Ectodermal cell (in vitro differentiated cells): ENCODE data around the gene SIPA1.
A peak's percentile ranks its signal among the peaks of the same experiment; 100 is the strongest.
"Not testable (repeated sequence)": the region's sequence is repeated elsewhere in the genome, so short reads cannot be mapped to it uniquely, and the experiment has no call there.

ENCODE experiments used
- H3K27ac ChIP-seq: 2 replicates; pipeline ENCODE4 v1.7.0; 2013; ENCODE audit warnings: mild to moderate bottlenecking, low read depth, low read length; ENCODE audit not compliant: insufficient read depth, poor library complexity, severe bottlenecking
- H3K27me3 ChIP-seq: 2 replicates; pipeline ENCODE4 v1.7.0; 2013; ENCODE audit warnings: mild to moderate bottlenecking, low read length; ENCODE audit not compliant: insufficient read depth, control insufficient read depth, poor library complexity, severe bottlenecking
- H3K36me3 ChIP-seq: one replicate; pipeline ENCODE4 v1.7.0; 2013; ENCODE audit warnings: low read length; ENCODE audit not compliant: control insufficient read depth, insufficient read depth
- H3K4me1 ChIP-seq: one replicate; pipeline ENCODE4 v1.7.0; 2013; ENCODE audit warnings: low read length; ENCODE audit not compliant: control insufficient read depth, insufficient read depth
- H3K4me3 ChIP-seq: 2 replicates; pipeline ENCODE4 v1.7.0; 2013; ENCODE audit warnings: low read depth, low read length, control low read depth; ENCODE audit not compliant: insufficient read depth
- H3K9me3 ChIP-seq: 2 replicates; pipeline ENCODE4 v1.7.0; 2013; ENCODE audit warnings: mild to moderate bottlenecking, low read length, moderate library complexity; ENCODE audit not compliant: control insufficient read depth
- WGBS, 2 experiments: methylation state at CpG; one replicate each; pipeline ENCODE4 v1.1.7; 2013; ENCODE audit warnings: missing lambda C conversion rate in 2 of 2; 5-methylcytosine and 5-hydroxymethylcytosine counted together

The SIPA1 gene

DNA sequence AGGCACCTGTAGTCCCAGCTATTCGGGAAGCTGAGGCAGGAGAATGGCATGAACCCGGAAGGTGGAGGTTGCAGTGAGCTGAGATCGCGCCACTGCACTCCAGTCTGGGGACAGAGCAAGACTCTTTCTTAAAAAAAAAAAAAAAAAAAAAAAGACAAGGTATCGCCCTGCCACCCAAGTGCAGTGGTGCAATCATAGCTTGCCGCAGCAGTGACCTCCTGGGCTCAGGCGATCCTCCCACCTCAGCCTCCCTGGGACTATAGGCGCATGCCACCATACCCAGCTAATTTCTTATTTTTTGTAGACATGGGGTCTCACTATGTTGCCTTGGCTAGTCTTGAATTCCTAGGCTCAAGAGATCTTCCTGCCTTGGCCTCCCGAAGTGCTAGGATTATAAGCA is 23.0 kb downstream of the SIPA1 start:
- H3K4me3 ChIP-seq, H3K27ac ChIP-seq, H3K27me3 ChIP-seq, H3K9me3 ChIP-seq, H3K4me1 ChIP-seq: not testable (repeated sequence)
- peaks cover 29% of the 10 kb centered on the region for H3K36me3 ChIP-seq
- 91 to 95% methylated on average over 9 of the region's 9 CpGs for WGBS, 2 experiments

DNA sequence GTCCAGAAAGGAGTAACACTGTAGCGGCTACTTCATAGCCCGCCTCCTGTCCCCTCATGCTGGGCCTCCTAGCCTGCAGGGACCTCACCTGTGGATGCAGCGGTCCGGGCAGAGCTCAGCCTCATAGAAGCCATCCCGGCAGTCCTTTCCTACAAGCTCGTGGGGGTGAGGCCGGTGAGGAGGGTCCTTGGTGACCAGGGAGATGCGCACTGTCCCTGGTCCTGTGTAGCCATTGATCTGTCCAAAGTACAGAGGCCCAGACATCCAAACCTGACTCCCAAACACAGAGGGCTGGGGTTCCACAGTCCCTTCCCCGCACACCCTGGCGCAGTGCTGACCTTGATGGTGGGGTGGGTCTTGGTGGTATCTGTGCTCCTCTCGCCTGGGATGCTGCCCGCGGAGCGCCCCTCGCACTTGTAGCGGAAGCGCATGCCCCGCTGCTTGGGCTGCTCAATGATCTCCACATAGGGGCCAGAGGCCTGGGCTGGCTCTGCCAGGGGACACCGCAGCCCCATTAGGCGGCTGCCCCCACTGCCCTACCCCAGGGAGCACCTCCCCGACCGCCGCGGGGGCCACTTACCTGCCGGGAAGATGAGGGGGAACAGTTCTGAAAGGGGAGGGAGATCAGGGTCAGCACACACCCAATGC is 23.8 kb downstream of the SIPA1 start:
- Histone ChIP-seq H3K4me1 (peaks cover 4% of the 10 kb centered on the region), H3K27me3 (no peaks in the 10 kb centered on the region), H3K27ac (no peak overlapping the region), H3K9me3 (no peaks in the 10 kb centered on the region), H3K4me3 (peak overlapping the region; percentile 93), H3K36me3 (peaks cover 26% of the 10 kb centered on the region)
- WGBS, 2 experiments = 78 to 79% methylated on average over 25 of the region's 25 CpGs

DNA sequence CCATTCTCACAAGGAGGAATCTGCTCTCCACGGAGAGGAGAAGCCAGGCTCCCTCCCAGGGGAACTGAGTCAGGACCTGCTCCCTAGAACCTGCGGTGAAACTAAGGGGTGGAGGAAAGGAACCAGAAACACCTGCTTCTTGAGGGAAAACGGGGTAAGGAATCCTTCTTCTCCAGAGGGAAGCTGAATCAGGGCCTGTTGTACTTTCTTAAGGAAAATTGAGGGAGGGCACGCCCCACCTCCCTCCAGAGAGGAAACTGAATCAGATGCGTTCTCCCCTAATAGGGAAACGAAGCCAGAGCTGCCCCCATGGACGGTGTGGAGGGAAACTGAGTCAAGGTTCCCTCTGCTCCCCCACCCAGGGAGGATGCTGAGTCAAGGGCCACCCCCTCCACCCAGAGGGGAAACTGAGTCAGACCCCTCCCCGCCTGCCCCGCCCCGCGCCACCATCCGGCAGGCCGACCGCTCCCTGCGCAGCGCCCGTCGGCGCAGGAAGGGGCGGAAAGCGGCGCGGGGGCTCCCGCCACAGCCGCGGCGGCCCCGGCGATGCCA is 24.4 kb downstream of the SIPA1 start:
- Histone ChIP-seq H3K36me3 (peaks cover 21% of the 10 kb centered on the region), H3K4me1 (peaks cover 4% of the 10 kb centered on the region), H3K4me3 (peak overlapping the region; percentile 93), H3K27ac (peak overlapping the region; percentile 6), H3K27me3 (no peaks in the 10 kb centered on the region), H3K9me3 (no peaks in the 10 kb centered on the region)
- WGBS, 2 experiments = 1% methylated on average over 29 of the region's 29 CpGs

DNA sequence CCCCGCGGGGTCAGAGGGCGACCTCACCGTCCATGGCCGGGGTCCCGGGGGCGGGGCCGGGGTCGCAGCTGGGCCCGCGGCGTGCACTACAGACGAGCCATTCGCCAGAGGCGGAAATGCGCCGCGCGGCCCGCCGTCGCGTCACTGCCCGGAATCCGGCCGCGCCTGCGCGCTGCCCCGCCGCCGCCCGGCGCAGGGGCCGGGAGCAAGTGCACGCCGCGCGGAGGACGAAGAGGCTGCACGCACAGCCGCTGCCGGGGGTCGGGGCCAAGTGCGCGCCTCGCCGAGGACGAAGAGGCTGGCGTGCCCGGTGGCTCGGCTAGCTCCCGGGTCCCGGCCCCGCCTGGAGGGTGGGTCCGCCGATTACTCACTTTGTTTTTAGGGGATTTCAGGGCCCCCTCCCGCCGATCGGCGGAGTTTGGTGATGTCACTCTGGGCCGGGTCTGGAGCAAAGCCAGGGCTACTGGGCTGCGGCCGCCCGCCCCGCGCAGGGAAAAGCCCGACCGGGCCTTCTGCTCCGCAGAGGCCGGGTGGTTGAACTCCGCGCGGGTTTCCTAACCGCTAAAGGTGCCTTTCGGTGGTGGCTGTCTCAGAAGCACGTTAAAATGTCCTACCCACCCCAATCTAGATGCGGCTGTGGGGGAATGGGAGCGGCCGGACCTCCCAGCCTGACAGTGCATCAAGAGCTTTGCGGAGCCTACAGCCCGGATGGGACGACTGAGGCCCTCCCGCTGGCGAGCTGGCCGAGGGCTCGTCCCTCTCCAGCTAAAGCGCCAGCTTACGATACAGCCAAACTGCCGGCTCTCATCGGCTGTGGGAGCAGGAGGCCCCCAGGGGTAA is 25.1 kb downstream of the SIPA1 start, which contains the start of gene RELA:
RELA (minus strand) TSS at position 118 of the 840 bp plus-strand sequence; CDS start at position 34, 84 bp downstream.
- H3K4me1 ChIP-seq = peaks cover 4% of the 10 kb centered on the region
- 0% methylated on average over 91 of the region's 91 CpGs for WGBS, 2 experiments

DNA sequence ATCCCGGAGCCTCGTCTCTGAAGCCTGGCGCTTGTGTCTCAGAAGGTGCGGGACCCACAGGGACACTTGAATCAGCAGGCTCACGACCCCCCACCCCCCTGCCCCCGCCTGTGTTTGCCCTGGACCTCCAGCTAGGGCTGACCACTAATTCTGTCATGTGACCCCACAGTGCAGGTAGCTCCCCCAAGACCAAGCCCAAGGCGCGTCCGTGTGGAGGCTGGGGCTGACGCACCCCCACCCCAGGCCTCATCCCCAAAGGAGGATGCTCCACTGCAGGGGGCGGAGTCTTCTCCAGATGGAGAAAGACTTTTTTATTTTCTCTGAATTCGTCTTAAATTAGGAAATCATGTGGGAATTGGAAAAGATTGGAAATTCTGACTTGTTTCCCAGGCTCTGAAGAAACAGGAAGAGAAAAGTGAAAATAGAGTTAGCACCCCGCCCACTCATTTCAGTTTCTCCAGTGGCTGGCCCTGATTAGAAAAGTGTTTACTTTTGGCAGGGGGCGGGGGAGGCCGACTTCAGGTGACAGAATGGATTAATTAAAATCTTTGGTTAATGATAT is 25.8 kb downstream of the SIPA1 start:
- peak overlapping the region; percentile 93 for H3K4me3 ChIP-seq
- H3K4me1 ChIP-seq = peaks cover 4% of the 10 kb centered on the region
- H3K27me3 ChIP-seq = no peaks in the 10 kb centered on the region
- peak overlapping the region; percentile 89 for H3K27ac ChIP-seq
- H3K36me3 ChIP-seq = peaks cover 9% of the 10 kb centered on the region
- 15 to 22% methylated on average over 14 to 15 of the region's 15 CpGs for WGBS, 2 experiments
- H3K9me3 ChIP-seq = no peaks in the 10 kb centered on the region

More for the DNA sequence above, 25.1 kb downstream of the SIPA1 start, which contains the start of gene RELA:
- Histone ChIP-seq H3K36me3 (peaks cover 16% of the 10 kb centered on the region), H3K9me3 (no peaks in the 10 kb centered on the region), H3K27ac (peak within 1 kb of the TSS; percentile 89), H3K27me3 (no peaks in the 10 kb centered on the region), H3K4me3 (peak within 1 kb of the TSS; percentile 93)

DNA sequence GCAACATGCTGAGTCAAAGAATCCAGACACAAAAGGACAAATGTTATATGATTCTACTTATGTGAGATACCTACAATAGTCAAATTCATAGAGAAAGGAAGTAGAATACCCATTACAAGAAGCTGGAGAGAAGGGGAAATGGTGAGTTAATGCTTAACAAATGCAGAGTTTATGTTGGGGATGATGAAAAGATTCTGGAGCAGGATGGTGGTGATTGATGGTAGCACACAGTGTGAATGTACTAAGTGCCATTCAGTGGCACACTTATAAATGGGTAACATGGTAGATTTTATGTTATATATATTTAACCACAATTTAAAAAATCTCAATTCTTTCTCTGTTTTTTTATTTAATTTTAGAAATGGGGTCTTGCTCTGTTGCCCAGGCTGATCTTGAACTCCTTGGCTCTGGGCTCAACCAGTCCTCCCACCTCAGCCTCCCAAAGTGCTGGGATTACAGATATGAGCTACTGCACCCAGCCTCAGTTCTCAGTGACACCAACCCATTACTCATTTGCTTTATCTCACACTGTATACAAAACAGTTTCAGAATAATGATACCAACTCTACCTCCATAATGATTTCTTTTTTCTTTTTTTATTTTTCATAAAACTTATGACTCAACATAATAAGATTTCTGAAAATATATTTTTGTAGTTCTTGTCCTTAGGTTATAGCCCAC is 34.4 kb downstream of the SIPA1 start:
- H3K36me3 ChIP-seq = no peaks in the 10 kb centered on the region
- no peaks in the 10 kb centered on the region for H3K4me1 ChIP-seq
- H3K27me3 ChIP-seq = no peaks in the 10 kb centered on the region
- H3K4me3 ChIP-seq = no peak overlapping the region
- H3K27ac ChIP-seq = no peak overlapping the region
- no peaks in the 10 kb centered on the region for H3K9me3 ChIP-seq

DNA sequence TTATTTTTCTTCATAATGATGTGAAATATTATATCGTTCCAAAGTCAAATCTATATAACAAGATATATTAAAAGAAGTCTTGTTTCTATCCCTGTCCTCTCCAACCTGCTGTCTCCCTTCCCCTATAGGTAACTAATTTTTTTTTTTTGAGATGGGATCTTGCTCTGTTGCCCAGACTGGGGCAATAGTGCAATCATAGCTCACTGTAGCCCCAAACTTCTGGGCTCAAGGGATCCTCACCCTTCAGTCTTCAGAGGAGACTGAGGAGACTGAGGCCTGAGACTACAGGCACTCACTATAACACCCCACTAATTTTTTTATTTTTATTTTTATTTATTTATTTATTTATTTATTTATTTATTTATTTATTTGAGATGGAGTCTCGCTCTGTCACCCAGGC is 35.1 kb downstream of the SIPA1 start:
- WGBS, 2 experiments = 100% methylated on average over 1 of the region's 2 CpGs; no CpG with 5 or more reads in 1 of the 2 experiments
- no peaks in the 10 kb centered on the region for H3K4me1 ChIP-seq

DNA sequence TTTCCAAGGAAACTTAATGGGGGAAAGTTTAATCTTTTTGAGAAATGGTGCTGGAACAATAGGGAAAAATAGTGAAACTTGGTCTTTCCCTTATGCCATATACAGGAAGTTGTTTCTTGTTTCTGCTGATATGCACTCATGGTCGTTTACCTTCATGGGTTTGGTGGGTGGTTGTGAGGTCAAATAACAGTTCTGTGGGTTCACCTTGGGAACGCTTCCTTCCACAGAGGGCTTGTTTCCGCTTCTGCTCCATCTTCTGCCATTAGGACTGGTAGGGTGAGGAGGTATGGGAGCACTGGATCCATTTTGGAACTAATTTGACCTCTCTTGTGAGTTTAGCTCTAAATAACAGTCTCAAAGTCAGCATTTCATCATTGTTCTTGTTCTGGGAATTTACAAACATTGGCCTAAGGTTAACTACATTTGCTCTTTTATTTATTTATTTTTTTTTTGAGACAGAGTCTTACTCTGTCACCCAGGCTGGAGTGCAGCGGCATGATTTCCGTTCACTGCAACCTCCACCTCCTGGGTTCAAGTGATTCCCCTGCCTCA is 42.4 kb downstream of the SIPA1 start:
- WGBS, 2 experiments = 81 to 87% methylated on average over 5 of the region's 5 CpGs
- Histone ChIP-seq H3K4me1 (no peaks in the 10 kb centered on the region), H3K4me3 (no peak overlapping the region), H3K27ac (no peak overlapping the region), H3K36me3 (no peaks in the 10 kb centered on the region), H3K9me3 (no peaks in the 10 kb centered on the region), H3K27me3 (no peaks in the 10 kb centered on the region)

More for the DNA sequence above, 35.1 kb downstream of the SIPA1 start:
- Histone ChIP-seq H3K27ac (no peak overlapping the region), H3K9me3 (no peaks in the 10 kb centered on the region), H3K4me3 (no peak overlapping the region), H3K36me3 (no peaks in the 10 kb centered on the region), H3K27me3 (no peaks in the 10 kb centered on the region)

DNA sequence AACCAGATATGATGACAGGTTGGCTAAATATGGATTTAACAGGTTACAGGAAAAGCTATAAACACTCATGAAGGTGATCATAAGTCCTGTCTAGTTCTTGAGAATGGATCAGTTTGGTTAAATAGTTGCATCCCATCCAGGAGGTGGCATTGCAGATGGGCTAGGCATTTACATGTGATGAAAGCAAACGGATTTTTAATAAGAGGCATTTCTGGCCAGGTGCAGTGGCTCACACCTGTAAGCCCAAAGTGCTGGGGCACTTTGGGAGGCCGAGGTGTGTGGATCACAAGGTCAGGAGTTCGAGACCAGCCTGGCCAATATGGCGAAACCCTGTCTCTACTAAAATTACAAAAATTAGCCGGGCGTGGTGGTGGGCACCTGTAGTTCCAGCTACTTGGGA is 45.6 kb downstream of the SIPA1 start:
- not testable (repeated sequence) for H3K27ac ChIP-seq, H3K4me1 ChIP-seq, H3K4me3 ChIP-seq, H3K36me3 ChIP-seq, H3K9me3 ChIP-seq, H3K27me3 ChIP-seq
- WGBS, 2 experiments = 81 to 90% methylated on average over 6 of the region's 6 CpGs
